Retina (tissue), 1 donor: Measurements from ENCODE around the gene GPC5.
"Not testable (repeated sequence)": the region's sequence is repeated elsewhere in the genome, so short reads cannot be mapped to it uniquely, and the experiment has no call there.

Source experiments
- DNase-seq: peaks from one replicate; pipeline ENCODE4 v3.0.0-alpha.2; 2016

GPC5 gene

DNA sequence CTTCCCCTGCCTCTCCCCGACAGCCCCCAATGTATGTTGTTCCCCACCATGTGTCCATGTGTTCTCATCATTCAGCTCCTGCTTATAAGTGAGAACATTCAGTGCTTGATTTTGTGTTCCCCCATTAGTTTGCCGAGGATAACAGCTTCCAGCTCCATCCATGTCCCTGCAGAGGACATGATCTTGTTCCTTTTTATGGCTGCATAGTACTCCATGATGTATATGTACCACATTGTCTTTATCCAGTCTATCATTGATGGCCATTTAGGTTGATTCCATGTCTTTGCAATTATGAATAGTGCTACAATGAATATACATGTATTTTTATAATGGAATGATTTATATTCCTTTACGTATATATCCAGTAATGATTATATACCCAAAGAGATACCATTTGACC lies 399.9 kb downstream of the GPC5 start:
- DNase-seq: not testable (repeated sequence)

DNA sequence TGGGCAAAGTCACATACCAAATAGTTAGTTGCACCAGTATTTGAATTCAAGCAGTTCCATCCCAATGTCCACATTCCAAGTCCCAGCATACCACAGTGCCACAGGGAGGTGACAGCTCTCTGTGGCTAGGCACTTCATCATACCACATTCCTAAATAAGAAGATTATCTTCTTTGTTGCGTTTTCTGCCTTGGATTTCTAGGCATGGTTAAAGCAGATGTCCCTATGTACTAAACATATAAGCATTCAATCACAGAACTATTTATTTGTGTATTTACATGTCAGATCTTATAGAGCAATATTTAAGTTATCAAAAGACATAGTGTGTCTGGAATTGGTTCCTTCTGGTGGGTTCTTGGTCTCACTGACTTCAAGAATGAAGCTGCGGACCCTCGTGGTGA lies 403.4 kb downstream of the GPC5 start:
- not testable (repeated sequence) for DNase-seq

DNA sequence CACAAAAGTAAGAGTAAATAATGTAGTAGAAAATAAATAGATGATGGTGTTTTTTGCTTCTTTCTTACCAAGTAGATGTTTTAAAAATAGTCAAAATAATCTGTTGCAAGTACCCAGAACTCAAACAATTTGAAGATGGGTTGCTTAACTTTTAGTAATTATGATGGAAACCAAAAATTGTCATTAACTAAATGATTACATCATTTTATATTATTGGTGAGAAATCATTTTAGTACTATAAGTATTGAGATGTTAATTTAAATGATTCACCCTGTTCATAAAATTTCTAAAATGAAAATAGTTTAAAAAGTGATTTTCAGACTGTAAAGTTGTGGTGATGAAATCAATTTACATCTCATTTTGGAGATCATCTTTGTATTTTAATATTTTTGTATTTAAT lies 404.5 kb downstream of the GPC5 start:
- no peak for DNase-seq

DNA sequence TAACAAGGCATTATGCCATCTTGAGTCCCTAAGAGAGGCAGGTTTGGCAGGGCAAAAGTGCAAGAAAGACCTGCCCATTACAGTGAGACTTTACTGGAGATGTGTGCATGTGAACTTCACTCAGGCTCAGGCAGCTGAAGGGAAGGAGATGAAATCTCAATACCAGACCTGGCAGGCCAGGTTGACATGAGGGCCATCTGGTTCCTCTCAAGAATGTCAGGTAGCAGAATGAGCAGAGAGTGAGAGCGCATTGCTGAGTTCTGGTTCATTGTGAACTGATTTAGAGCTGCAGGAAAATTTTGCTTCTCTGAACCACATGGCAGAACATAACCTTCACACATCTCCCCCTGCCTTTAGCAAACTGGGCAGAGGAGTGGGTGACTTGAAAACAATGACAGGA lies 406.3 kb downstream of the GPC5 start:
- DNase-seq: peak; percentile 4

DNA sequence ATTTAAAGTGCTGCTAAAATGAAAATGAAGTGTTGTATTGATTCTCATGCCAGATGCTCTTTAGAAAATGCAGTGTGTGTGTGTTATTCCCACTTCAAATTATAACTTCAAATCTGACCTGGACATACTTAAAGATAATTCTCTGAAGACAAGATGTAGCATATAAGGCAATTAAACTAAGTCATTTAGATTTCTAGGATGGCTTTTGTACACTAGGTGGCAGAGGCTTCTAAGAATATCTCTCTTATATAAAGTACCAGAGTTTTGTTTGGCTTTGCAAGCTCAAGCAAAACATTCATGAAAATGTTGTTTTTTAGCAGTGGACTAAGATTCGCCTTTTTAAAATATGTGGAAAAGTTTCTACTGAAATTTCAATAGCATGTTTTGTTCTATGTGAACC lies 407.2 kb downstream of the GPC5 start:
- no peak for DNase-seq

DNA sequence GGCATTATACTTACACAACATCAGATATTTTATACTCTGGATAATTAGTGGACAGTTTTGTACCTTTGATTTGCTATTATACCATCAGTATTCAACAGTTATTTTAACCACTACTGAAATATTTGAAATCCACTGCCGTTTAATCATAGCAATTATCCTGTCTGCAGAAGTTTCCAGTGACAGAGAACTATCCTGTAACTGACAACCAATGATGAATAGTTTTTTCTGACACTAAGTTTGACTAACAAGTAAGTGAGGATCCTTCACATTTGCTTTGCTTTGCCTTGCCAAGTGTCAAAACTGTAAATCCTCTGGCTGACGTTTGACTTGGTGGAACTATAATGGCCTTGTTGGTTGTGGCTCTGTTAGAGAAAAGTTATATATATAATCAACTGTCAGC lies 410.7 kb downstream of the GPC5 start:
- no peak for DNase-seq

DNA sequence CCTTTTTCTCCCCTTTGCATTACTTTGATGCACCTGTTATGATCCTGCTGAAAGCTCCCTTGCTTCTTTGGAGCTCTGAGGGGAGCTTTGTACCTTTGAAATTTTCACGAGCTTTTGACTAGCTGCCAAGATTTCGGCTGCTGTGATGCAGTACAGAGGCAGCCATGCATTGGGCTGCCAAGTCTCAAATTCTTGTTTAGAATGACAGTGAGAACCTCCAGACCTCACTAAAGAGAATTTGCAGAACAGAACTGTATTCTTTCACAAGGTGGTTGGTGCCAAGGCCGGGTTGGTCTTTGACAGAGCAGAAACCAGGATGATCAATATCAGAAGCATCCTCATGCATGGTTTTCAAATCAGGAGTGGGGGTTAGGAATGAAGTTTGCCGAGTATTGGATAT lies 414.8 kb downstream of the GPC5 start:
- DNase-seq: no peak

DNA sequence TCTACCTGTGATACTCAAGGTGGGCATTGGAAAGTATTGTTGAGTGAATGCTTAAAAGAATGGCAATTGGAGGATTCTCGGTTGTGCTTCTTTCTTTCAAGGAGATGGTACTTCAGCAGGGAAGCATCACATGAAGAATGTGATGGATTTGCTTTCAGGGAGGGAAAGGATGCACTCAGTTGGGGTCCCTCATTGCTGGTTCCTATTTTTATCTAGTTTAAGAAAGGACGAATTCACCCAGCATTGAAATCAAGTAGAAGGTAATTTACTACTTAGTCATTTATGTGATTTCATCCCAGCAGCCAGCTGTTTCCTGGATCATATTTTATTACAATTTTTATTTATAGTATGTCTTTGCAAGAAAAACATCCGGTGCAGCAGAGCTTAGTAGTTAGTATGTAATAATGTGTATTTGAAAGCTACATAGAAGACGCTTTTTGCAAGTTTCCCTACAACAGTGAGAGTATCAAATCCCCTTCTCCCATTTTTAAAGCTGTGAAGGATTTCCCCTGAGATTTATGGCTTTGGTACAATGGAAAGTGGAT lies 417.9 kb downstream of the GPC5 start:
- DNase-seq: peak; percentile 10

DNA sequence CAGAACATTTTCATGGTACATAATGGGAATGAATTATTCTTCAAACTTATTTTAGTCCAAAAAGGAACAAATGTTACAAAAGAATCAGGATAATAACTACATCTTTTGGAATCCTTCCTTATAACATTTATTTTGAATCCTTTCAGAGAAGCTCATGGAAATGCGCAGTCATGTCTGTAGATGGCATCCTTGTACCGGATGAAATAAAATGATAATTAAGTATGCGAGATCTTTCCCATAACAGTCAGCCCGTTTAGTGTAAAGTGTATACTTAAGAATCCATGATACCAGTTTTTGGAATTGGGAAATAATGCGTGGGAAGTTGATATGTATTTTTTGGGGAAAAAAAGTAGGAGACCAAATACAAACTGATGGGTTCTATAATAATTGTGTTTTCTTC lies 418.8 kb downstream of the GPC5 start:
- no peak for DNase-seq

DNA sequence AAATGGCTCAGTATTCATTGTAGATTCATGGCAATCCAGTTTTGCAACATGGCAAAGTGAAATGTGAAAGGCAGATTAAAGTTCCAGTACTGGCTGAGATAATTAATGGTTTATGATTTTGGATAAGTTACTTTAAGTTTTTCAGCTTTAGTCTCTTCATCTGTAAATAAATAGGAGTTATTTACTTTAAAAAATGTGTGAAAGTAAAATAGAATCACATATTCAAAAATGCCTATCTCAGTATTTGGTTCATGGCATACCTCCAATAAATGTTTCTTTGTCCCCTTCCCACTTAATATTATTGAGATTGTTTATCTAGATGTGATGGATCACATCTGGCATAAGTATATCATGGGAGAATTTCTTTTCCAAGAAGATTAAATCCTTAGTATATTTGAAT lies 426.0 kb downstream of the GPC5 start:
- no peak for DNase-seq

DNA sequence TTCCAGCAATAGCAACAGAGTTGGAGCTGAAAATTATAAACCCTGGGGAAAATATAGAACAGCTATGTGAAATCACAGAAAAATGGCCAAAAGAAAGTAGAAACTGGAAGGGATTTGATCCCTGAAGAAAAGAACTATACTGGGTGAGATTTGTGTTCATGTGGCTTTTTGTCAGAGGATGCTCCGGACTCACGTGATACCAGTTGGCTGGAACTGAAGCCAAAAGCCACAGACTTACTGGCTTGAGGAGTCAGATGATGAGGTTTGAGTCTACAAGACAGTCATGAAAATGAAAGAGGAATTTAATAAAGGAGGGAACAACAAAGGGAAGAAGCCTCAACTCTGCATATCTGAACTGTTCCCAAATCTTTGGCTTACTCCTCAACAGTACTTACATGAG lies 427.1 kb downstream of the GPC5 start:
- no peak for DNase-seq

DNA sequence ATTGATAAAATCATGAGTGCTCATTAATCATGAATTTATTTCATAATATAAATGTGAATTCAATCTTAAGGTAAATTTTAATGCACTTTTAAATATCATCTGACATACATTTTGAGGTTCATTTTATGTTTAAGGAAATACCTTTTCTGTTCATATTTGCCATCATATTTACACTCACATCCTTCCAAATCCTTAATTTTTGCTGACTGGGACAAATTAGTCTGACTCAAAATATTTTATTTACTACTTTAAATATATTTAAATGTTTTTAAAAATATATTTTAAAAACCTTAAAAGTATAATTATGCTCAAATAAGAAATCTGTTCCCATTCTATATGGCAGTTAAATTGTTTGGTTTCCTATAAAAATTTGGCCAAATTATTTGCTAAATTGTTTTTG lies 438.1 kb downstream of the GPC5 start:
- DNase-seq: no peak

DNA sequence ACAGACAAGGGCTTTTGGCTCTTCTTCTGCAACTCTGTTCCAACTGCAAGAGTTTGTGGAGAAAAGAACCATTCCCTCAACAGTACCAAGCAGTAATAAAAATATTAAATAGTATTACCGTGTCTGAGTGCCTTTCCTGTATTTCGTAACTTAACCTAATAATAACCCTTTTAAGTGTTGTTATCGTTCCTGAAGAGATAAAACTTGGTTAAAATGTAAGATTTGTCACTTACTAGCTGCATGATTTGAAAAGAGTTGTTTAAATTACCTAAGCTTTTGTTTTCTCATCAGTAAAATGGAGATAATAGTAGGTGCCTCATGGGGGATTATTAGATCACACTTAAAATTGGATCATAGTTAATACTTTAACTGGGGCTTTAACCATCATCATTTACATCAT lies 447.2 kb downstream of the GPC5 start:
- DNase-seq: no peak

DNA sequence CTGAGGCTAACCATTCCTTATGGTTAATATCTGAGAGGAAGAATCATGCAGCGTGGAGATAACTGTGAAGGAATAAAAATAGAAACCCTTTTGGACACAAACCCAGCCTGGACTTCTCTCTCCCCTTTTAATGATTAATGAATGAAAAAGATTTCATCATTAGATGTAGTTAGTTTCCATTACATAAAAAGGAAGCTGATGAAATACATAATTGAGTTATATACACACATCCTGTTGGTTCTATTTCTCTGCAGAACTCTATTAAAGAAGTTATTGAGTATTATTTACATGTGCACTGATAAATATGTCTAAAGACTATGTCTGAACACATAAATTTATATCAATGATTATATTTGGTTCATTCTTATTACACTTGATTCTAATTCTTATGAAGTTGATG lies 465.3 kb downstream of the GPC5 start:
- DNase-seq: no peak

DNA sequence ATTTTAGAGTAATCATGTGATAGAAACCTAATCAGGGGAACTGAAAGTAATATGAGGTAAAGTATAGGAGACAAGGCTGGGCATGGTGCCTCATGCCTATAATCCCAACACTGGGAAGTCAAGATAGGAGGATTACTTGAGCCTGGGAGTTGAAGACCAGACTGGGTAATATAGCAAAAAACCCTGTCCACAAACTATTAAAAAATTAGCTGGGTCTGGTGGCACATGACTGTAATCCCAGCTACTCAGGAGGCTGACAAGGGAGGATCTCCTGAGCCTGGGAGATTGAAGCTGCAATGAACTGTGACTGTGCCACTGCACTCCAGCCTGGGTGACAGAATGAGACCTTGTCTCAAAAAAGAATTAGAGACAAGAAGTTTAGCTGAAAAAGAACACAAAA lies 469.9 kb downstream of the GPC5 start:
- no peak for DNase-seq

DNA sequence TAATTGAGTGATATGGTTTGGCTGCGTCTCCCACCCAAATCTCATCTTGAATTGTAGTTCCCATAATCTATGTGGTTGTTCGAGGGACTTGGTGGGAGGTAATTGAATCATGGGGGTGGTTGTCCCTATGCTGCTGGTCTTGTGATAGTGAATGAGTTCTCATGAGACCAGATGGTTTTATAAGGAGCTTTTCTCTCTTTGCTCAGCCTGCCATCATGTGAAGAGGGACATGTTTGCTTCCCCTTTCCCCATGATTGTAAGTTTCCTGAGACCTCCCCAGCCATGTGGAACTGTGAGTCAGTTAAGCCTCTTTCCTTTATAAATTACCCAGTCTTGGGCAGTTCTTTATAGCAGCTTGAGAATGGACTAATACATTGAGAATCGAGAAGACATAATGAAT lies 480.1 kb downstream of the GPC5 start:
- no peak for DNase-seq

DNA sequence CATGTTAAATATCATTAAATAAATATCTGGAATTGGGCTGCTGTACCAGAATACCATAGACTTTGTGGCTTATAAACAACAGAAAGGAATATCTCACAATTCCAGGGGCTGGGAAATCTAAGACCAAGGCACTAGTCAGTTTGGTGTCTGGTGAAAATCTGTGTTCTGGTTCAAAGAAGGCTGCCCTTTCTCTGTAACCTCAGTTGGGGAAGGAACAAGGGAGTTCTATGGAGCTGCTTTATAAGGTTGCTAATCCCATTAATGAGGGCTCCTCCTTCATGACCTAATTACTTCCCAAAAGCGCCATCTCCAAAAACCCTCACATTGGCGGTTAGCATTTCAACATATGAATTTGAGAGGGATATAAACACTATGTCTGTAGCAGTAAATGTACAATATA lies 480.9 kb downstream of the GPC5 start:
- DNase-seq: no peak

DNA sequence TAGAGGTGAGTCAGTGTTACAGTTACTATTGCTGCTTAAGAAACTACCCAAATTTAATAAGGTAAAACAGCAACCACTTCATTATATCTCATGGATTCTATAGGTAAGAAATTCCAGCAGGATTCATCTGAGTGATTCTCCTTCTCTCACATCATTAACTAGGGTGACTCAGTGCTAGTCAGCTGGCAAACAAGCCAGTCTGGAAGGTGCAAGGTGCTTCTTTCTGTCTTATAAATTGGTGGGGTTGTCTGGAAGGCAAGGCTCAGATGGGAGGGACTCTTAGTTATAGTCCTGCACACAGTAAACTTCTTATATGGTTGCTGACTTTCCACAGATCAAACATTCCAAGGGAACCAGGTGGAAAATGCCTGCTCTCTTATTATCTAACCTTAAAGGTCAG lies 484.5 kb downstream of the GPC5 start:
- no peak for DNase-seq

DNA sequence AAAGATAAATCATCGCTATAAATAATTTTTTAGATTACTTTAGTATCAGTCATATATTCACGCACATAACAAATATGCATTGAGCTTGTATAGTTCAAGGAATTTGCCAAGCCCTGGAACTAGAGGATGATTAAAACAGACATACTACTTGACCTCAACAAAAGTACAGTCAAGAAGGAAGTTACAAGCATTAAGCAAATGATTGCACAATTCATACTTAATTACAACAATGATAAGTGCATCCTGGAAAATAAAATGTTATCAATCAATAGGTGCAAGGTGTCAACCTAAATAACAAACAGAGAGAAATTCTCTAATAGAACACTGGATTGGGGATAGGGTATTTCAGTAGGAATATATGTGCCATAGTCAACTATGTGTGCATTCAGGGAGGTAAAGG lies 491.2 kb downstream of the GPC5 start:
- DNase-seq: no peak

DNA sequence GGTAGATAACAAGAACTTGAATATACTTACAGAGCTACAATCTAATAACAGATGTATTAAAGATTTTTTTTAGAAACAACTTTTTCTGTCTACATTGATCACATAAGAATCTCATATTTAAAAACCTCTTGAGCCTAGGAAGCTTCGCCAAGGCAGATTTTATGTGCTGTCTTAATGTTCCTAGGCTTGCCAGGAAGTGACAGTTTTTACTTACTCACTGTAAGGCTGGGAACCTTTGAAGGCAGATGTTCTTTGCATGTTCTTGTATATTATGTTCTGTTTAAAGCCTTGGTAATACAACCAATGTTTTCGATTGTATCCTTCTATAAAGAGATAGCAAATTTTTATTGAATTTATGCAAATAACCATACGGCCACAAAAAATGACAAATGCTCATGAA lies 492.7 kb downstream of the GPC5 start:
- no peak for DNase-seq

DNA sequence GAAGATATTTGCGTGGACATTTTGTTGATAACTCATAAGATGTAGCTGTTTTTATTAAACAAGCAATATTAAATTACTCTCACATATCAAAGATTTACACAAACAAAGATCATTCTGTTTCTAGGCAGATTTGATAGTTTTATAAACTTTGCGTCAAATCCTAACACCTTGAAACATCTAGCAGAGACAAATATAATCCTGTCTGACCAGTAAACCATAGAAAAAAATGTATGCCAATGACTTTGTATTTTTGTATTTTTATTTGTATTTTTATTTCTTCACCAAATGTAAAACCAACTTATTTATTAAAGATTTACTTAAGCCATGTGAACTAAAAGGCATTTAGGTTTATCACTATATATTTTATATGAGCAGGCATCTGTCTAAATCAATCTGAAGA lies 494.6 kb downstream of the GPC5 start:
- no peak for DNase-seq

DNA sequence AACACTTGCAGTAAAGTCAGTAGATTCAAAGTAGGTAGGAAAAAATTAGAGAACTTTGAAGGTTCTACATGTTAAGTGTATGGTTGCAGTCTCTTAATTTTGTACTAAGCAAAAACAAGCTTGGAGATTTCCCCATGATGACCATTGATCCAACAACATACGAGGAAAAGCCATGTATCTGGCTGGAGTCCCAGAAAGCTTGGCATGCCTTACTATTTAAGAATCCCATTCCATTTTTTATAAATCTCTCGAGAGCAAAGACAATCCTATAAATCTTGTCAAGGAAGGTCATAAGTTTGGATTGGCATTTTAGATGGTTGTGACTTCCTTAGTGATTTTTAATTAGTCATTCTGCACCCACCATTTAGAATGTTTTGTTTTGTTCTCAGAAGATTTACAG lies 495.9 kb downstream of the GPC5 start:
- no peak for DNase-seq

DNA sequence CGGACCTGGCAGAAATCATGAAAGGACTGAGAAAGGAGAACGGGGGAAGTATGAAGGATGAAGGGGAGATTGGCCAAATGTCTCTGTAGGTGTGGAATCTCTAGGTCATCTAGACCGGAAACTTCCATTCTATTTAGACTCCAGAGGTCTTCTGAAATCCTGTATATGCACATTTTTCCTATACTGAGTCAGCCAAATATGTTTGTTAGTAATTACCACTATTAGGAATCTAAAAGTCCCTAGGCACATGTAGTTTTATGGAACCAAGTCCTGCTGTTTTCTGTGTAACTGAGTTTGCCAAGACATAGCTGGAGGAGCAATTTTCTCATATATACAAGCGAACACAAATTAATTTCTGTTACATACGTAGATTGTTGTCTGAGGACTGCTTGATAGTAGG lies 498.1 kb downstream of the GPC5 start:
- no peak for DNase-seq

DNA sequence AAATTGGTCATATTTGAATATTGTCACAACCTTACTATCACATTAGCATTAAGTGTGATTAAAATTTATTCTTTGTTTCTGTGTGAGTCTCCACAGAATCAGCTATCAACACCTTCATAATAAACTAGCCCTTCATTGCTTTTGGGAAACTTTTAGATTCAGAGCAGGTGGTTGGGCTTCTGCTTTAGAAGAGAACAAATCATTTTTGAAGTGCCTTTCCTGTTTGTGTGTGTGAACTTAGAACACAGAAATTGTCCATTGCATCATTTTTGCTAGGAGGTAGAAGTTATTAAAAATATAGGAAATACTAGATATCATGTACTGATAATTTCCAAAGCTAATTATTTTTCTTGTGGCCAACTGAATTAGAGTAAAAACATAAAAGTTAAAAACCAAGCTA lies 500.6 kb downstream of the GPC5 start:
- not testable (repeated sequence) for DNase-seq

DNA sequence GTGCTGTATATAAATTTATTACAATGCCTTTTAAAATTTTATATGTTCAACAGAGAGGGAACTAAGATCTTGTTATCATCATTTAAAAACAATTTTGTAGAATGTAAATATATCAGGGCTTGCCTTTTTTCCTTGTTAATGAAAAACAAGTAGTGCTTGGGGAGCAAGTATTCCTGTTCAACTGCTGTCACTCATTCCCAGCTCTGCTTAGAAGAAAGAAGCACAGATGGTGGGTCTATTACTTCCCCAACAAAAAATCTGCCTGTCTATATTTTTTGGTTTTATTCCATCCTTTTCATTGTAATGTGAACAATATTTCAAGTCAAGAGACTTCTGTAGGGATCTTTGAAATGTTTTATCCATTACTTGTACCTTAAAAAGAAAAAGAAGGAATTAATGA lies 503.9 kb downstream of the GPC5 start:
- DNase-seq: no peak

DNA sequence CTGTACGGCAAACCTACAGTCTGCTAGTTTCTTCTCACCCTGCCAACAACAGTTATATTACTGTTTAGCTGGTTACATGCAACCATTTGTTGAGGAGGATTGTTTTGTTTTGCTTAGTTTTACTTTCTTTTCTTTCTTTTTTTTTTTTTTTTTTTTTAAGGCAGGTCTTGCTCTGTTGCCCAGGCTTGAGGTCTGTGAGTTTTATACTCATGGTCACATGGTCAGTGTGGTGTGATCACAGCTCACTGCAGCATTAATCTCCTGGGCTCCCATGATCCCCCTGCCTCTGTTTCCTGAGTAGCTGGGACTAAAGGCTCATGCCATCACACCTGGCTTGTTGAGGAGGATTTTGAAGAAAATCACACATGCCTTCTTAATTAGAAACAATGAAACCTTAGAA lies 505.6 kb downstream of the GPC5 start:
- no peak for DNase-seq
